Activated CD8-positive, alpha-beta T cell treated with anti-CD3 and anti-CD28 coated beads for 36 hours (primary cell): ENCODE measurements around the gene ANKRD34A. TPM values are rescaled to one million over a fixed set of nuclear protein-coding genes. Genes with fewer than 3 reads are reported as not detected.

ENCODE experiments used
- ATAC-seq: fragments of 200-7000 bp; cut with Tn5 transposase; one replicate; pipeline ENCODE4 v1.10.0; 2021; ENCODE audit warnings: mild to moderate bottlenecking, moderate library complexity
- CTCF ChIA-PET: fragments of 350-600 bp; sonication (Branson Sonifier 250); formaldehyde crosslinking; loops from one replicate; lab custom pipeline; 2021; ENCODE audit warnings: antibody characterized with exemption; lab: Charles Lee
- POLR2A ChIA-PET: fragments of 350-600 bp; sonication (Branson Sonifier 250); formaldehyde crosslinking; loops from one replicate; lab custom pipeline; 2021; ENCODE audit warnings: antibody characterized with exemption; lab: Charles Lee
- DNase-seq: peaks from one replicate; pipeline ENCODE4 v3.0.0-alpha.2; 2020
- H3K27ac Mint-ChIP-seq: one replicate; pipeline ENCODE4 v1.8.0; 2021; ENCODE audit warnings: mild to moderate bottlenecking, mixed read lengths
- H3K27me3 Mint-ChIP-seq: one replicate; pipeline ENCODE4 v1.8.0; 2021; ENCODE audit warnings: mixed read lengths
- H3K36me3 Mint-ChIP-seq: one replicate; pipeline ENCODE4 v1.8.0; 2021; ENCODE audit warnings: low read depth, mixed read lengths
- H3K4me1 Mint-ChIP-seq: one replicate; pipeline ENCODE4 v1.8.0; 2021; ENCODE audit warnings: low read depth, mixed read lengths
- H3K4me3 Mint-ChIP-seq: one replicate; pipeline ENCODE4 v1.8.0; 2021; ENCODE audit warnings: mild to moderate bottlenecking, moderate library complexity, mixed read lengths
- H3K9me3 Mint-ChIP-seq: one replicate; pipeline ENCODE4 v1.8.0; 2021; ENCODE audit warnings: mixed read lengths
- CTCF ChIP-seq: fragments of 200-600 bp; IDR thresholded peaks from one replicate; pipeline ENCODE4 v1.8.0; 2022; ENCODE audit warnings: antibody characterized with exemption, mild to moderate bottlenecking
- intact Hi-C: fragments of 100-400 bp; cut with micrococcal nuclease; formaldehyde crosslinking; loops from one replicate; pipeline ENCODE4 v1.10.0; 2022
- total RNA-seq, 2 experiments: library from RNA; stranded (reverse); gene quantifications; one replicate each; pipeline ENCODE4 v1.2.3, GENCODE V29; 2021

The ANKRD34A gene
- total RNA-seq: 1 to 10 TPM; 6.6 to 7.7 TPM

DNA sequence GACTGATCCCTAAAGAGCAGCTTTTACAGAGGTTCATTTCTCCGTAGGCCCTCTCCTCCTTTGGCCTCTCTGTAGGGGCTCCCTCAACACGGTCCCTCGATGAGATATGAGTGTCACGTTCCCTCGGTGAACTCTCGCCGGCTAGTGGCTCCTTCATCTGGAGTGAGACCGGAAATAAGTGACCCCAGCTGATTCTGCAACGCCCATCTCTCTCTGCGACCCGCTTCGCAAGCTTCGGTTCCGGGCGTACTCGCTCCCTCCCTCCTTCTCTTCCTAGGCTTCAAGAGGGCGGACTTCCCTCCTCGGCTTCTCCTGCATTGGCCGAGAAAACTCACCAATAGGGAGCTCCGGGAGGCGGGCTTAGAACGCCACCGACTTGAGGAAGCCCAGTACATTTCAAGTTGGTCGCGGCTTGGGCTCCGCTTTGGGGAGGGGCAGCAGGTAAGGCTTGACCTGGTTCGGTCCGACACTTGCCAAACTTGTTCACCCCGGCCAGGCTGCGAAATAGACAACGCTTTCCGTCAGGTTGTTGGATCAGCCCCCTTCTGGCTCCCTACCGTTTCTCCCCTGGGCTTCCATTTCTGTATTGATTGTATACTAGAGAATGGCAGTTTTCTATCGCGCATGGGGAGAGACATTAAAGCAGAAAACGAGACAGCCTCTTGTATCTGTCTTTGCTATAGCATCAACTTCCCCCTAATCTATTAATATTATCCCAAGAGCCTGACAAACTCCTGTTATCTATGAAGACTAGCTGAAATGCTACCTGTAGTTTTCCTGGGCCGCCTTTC is at the start of gene ANKRD34A, which contains the start of gene POLR3GL:
ANKRD34A (minus strand) TSS at position 248 of the 791 bp plus-strand sequence. CDS start 2,816 bp downstream, outside the sequence.
POLR3GL (plus strand) TSS at position 363 of the 791 bp plus-strand sequence. CDS start 10,176 bp downstream, outside the sequence.
- peaks cover 6% of the 10 kb centered on the region for H3K9me3 Mint-ChIP-seq
- ATAC-seq (peak; percentile 88), DNase-seq (peak; percentile 98)
- peak within 1 kb of the TSS; percentile 92 for H3K4me3 Mint-ChIP-seq
- H3K27me3 Mint-ChIP-seq: no peaks in the 10 kb centered on the region
- ChIA-PET CTCF (interaction anchor here (0.7 to 8.9 kb wide), 16 partner anchors 9 to 140 kb away, joined by 3 to 93 read pairs (median 4); partner anchors contain the start of genes NUDT17, POLR3C, RBM8A and RNF115), POLR2A (interaction anchor here (0.9 to 12.8 kb wide), 19 partner anchors 10 to 105 kb away, joined by 3 to 160 read pairs (median 6); partner anchors contain the start of genes PEX11B, PIAS3, RBM8A and TXNIP)
- peaks cover 27% of the 10 kb centered on the region for H3K4me1 Mint-ChIP-seq
- peak within 1 kb of the TSS; percentile 91 for H3K27ac Mint-ChIP-seq
- H3K36me3 Mint-ChIP-seq: peaks cover 33% of the 10 kb centered on the region
- intact Hi-C loops: loop anchor here (2.0 to 5.0 kb wide), 2 partner anchors 32 to 37 kb away; partner anchors contain the start of genes RBM8A and TXNIP
- no peak for TF ChIP-seq CTCF

DNA sequence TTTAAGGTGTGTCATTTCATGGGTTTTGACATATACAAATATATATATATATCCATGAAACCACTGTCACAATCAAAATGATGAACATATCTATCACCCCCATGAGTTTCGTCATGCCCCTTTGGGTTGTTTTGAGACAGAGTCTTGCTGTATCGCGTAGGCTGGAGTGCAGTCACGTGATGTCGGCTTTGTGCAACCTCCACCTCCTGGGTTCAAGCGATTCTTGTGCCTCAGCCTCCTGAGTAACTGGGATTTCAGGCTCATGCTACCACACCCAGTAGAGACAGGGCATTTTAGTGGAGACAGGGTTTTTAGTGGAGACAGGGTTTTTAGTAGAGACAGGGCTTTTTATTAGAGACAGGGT is 49.2 kb upstream of the ANKRD34A start:
- ATAC-seq (no peak), DNase-seq (no peak)
- no peak overlapping the region for H3K27ac Mint-ChIP-seq
- ChIA-PET CTCF (interaction anchor here (1.3 to 6.3 kb wide), 5 partner anchors 18 to 167 kb away, joined by 3 to 69 read pairs (median 8); partner anchors contain the start of gene NUDT17), POLR2A (interaction anchor here (0.6 to 1.6 kb wide), 2 partner anchors 168 to 188 kb away, joined by 3 read pairs; partner anchors contain the start of gene NUDT17)
- TF ChIP-seq CTCF: no peak
- H3K36me3 Mint-ChIP-seq: no peaks in the 10 kb centered on the region
- peaks cover 10% of the 10 kb centered on the region for H3K27me3 Mint-ChIP-seq
- no peak overlapping the region for H3K4me3 Mint-ChIP-seq
- no peaks in the 10 kb centered on the region for H3K9me3 Mint-ChIP-seq
- intact Hi-C loops: loop anchor here (5.0 kb wide), 1 partner anchor 166 kb away; the partner anchor contains the start of gene NUDT17
- H3K4me1 Mint-ChIP-seq: peaks cover 8% of the 10 kb centered on the region

DNA sequence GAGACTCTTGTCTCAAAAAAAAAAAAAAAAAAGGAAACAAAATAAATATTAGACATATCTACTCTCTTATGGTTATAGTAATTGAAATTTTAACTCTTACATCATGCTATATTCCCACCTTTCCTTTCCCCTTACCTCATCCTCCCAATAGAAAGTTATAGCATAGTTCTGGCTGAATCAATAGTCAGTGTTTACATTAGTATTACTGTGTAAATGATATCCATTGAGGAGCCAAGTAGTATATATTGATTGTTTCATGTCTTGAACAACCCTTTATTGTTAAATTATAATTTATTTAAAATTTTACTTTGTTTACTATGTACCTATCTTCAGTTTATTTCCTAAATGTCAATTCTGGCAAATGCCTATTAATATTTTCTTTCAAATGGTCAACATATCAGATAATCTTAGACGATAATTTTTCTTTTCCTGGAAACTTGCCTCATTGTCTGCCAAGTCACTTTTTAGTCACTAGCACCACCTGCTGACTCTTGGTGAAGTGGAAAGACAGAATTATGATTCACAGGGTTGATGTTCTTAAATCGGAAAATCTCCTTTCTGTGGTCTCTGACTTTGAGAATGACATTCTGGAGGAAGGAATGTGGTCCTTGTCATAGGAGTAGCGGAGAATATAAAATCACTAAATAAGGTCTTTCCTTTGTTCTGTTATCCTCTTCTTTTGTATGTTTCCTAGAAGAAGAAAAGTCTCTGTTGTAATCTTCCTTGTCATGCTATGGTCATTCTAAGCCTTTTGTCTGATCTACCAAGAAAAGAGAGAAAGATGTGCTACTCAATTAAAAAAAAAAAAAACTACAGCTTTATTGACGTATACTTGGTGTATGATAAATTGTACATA is 48.6 kb upstream of the ANKRD34A start:
- intact Hi-C loops: loop anchor here (5.0 kb wide), 1 partner anchor 166 kb away; the partner anchor contains the start of gene NUDT17
- ATAC-seq (peak; percentile 69), DNase-seq (peak; percentile 76)
- Mint-ChIP-seq H3K27ac (no peak overlapping the region), H3K4me3 (no peak overlapping the region), H3K9me3 (no peaks in the 10 kb centered on the region), H3K27me3 (peaks cover 6% of the 10 kb centered on the region), H3K4me1 (peaks cover 8% of the 10 kb centered on the region), H3K36me3 (no peaks in the 10 kb centered on the region)
- ChIA-PET CTCF (interaction anchor here (0.7 to 11.9 kb wide), 9 partner anchors 19 to 166 kb away, joined by 3 to 247 read pairs (median 6); partner anchors contain the start of genes NUDT17 and PIAS3), POLR2A (interaction anchor here (0.6 to 1.9 kb wide), 5 partner anchors 9 to 188 kb away, joined by 3 to 5 read pairs (median 3); partner anchors contain the start of genes ANKRD34A, NUDT17 and POLR3GL)
- TF ChIP-seq CTCF: peak; percentile 88

DNA sequence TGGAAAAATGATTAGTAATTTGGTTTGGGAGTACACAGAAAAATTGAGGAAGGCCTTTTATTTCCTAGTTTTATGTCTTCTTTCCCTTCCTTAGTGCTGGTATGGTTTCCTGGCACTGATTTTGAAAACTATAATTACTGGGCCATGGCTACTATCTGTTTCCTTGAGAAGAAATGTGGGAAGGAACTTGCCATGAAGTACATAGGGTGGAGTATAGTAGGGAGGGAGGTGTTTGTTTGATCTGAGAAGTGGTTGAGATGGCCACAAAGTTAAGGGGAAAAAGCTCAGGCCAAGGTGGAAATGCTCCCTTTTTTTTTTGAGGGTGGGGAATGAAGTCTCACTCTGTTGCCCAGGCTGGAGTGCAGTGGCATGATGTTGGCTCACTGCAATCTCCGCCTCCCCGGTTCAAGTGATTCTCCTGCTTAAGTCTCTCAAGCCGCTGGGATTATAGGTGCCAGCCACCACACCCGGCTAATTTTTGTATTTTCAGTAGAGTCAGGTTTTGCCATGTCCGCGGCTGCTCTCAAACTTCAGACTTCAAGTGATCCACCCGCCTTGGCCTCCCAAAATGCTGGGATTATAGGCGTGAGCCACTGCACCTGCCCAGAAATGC is 45.9 kb upstream of the ANKRD34A start:
- intact Hi-C loops: loop anchor here (5.0 kb wide), 1 partner anchor 163 kb away; the partner anchor contains the start of gene NUDT17
- TF ChIP-seq CTCF: no peak
- ATAC-seq (no peak), DNase-seq (no peak)
- H3K27me3 Mint-ChIP-seq: no peaks in the 10 kb centered on the region
- no peak overlapping the region for H3K27ac Mint-ChIP-seq
- POLR2A ChIA-PET: interaction anchor here (0.7 to 2.1 kb wide), 5 partner anchors 14 to 83 kb away, joined by 3 to 9 read pairs (median 3); partner anchors contain the start of genes LIX1L, RBM8A and TXNIP
- peaks cover 28% of the 10 kb centered on the region for H3K4me1 Mint-ChIP-seq
- H3K36me3 Mint-ChIP-seq: no peaks in the 10 kb centered on the region
- H3K4me3 Mint-ChIP-seq: no peak overlapping the region
- CTCF ChIA-PET: interaction anchor here (1.2 to 11.9 kb wide), 4 partner anchors 22 to 164 kb away, joined by 5 to 247 read pairs (median 37); partner anchors contain the start of gene NUDT17
- no peaks in the 10 kb centered on the region for H3K9me3 Mint-ChIP-seq
